ENCODE results near the gene THBS3. TPM values are rescaled to one million over a fixed set of nuclear protein-coding genes. Genes with fewer than 3 reads are reported as not detected.

Gene THBS3
- total and polyA plus RNA-seq, 9 of the 15 experiments (the other 6 are each of a cell fraction or from before 2014, with no cell fraction given): 0.59 to 8.3 (median 3.2) TPM

- TF ChIP-seq ZBTB40 (IDR thresholded peaks at IDR 0.05) (no peak), ZBTB40 (CRISPR knock-in tag; IDR thresholded peaks at IDR 0.05) (0 out of 2 replicates have a peak, but pooled peaks have one; percentile 18), ZZZ3 (IDR thresholded peaks at IDR 0.05) (no peak), NFRKB (IDR thresholded peaks at IDR 0.05; ENCODE audit: low read depth) (0 out of 2 replicates have a peak, but pooled peaks have one; percentile 32), ATF7 (IDR thresholded peaks at IDR 0.05) (0 out of 2 replicates have a peak, but pooled peaks have one; percentile 13), RNF2 (IDR thresholded peaks at IDR 0.05) (no peak), ESRRA (IDR thresholded peaks at IDR 0.05; ENCODE audit: borderline replicate concordance, low read depth) (peak; percentile 23; the same call in 1 of the 2 replicates), ZKSCAN1 (IDR thresholded peaks at IDR 0.05; ENCODE audit: low read depth, low read length) (0 out of 2 replicates have a peak, but pooled peaks have one; percentile 31), FOXP4 (CRISPR knock-in tag; IDR thresholded peaks at IDR 0.05; ENCODE audit: borderline replicate concordance) (no peak), MTF1 (CRISPR knock-in tag; IDR thresholded peaks at IDR 0.05; ENCODE audit: borderline replicate concordance) (no peak), MAFK (IDR thresholded peaks at IDR 0.05; ENCODE audit: low read length) (peak; percentile 19; the same call in 1 of the 2 replicates), HSF4 (CRISPR knock-in tag; IDR thresholded peaks at IDR 0.05; ENCODE audit: borderline replicate concordance) (no peak), CCAR2 (IDR thresholded peaks at IDR 0.05; ENCODE audit: low read depth, low read length) (no peak), VEZF1 (CRISPR knock-in tag; IDR thresholded peaks at IDR 0.05) (peak; percentile 34; the same call in 1 of the 2 replicates), ZC3H11A (IDR thresholded peaks at IDR 0.05; ENCODE audit: low read depth, low read length) (no peak)
Observed at GRCh38 chr1:155206891-155207805, 549 bp downstream of the THBS3 start (continued).
